Left ventricle myocardium inferior (tissue), 1 donor: ENCODE measurements around the gene TMEM19. TPM values are rescaled to one million over a fixed set of nuclear protein-coding genes. Genes with fewer than 3 reads are reported as not detected.

Experiments
- DNase-seq: peaks from one replicate; pipeline ENCODE4 v3.0.0-alpha.2; 2020
- H3K27ac ChIP-seq: fragments of 200-600 bp; replicated peaks from 2 replicates; pipeline ENCODE4 v1.8.0; 2021
- H3K27me3 ChIP-seq: fragments of 200-600 bp; 2 replicates; pipeline ENCODE4 v1.8.0; 2021; ENCODE audit warnings: low read depth
- H3K36me3 ChIP-seq: fragments of 200-600 bp; 2 replicates; pipeline ENCODE4 v1.8.0; 2021
- H3K4me1 ChIP-seq: fragments of 200-600 bp; 2 replicates; pipeline ENCODE4 v1.8.0; 2021
- H3K4me3 ChIP-seq: fragments of 200-600 bp; 2 replicates; pipeline ENCODE4 v1.8.0; 2021; ENCODE audit warnings: mild to moderate bottlenecking, moderate library complexity
- H3K9me3 ChIP-seq: fragments of 200-600 bp; replicated peaks from 2 replicates; pipeline ENCODE4 v1.8.0; 2021
- CTCF ChIP-seq: fragments of 200-600 bp; IDR thresholded peaks from 2 replicates; pipeline ENCODE4 v1.8.0; 2021; ENCODE audit warnings: antibody characterized with exemption, mild to moderate bottlenecking, borderline replicate concordance
- intact Hi-C: fragments of 100-400 bp; cut with micrococcal nuclease; formaldehyde crosslinking; loops from one replicate; pipeline ENCODE4 v1.11.0; 2022
- total RNA-seq: library from RNA; stranded (reverse); fragmentation: NEBNext Ultra II Directional; extraction: Animal tissue kit (Norgen Biotek cat#: 25700); gene quantifications from one replicate; pipeline ENCODE4 v1.2.1, GENCODE V29; 2021
- donor health status: DM: no; HTN: yes; CAD: no; lungs with severe emphysema.

TMEM19 gene
- total RNA-seq, 1 donor from 2014 or later, result 25.1 TPM

GRCh38 chr12:71656740-71657139 lies 29.1 kb upstream of the TMEM19 start:
- Histone ChIP-seq H3K36me3 (peaks cover 68% of the 10 kb centered on the region), H3K4me1 (peaks cover 60% of the 10 kb centered on the region), H3K4me3 (no peak overlapping the region), H3K27me3 (no peaks in the 10 kb centered on the region), H3K9me3 (peaks cover 12% of the 10 kb centered on the region), H3K27ac (no peak overlapping the region)
- intact Hi-C loops, result no loop called here
- no peak for DNase-seq
- TF ChIP-seq CTCF, result no peak

- peaks cover 62% of the 10 kb centered on the region for H3K4me1 ChIP-seq
- H3K36me3 ChIP-seq, result peaks cover 33% of the 10 kb centered on the region
- no peak for TF ChIP-seq CTCF
- peak overlapping the region; percentile 95 for H3K27ac ChIP-seq
- DNase-seq, result no peak
- intact Hi-C loops, result no loop called here
- peak overlapping the region; percentile 82 for H3K4me3 ChIP-seq
- no peaks in the 10 kb centered on the region for H3K27me3 ChIP-seq
- H3K9me3 ChIP-seq, result no peaks in the 10 kb centered on the region
Measured at GRCh38 chr12:71661977-71662530, 23.8 kb upstream of the TMEM19 start.

- Histone ChIP-seq H3K4me1 (peaks cover 57% of the 10 kb centered on the region), H3K27ac (peak overlapping the region; percentile 95), H3K36me3 (peaks cover 23% of the 10 kb centered on the region), H3K4me3 (peak overlapping the region; percentile 82), H3K9me3 (no peaks in the 10 kb centered on the region), H3K27me3 (no peaks in the 10 kb centered on the region)
- intact Hi-C loops, result no loop called here
- peak; percentile 49 for DNase-seq
- TF ChIP-seq CTCF, result no peak
Measured at GRCh38 chr12:71662849-71663560, 22.9 kb upstream of the TMEM19 start.

GRCh38 chr12:71663561-71664410 lies 22.1 kb upstream of the TMEM19 start, which contains the start of the genes THAP2 and ZFC3H1:
Gene THAP2 (plus strand): TSS chr12:71664301. CDS start chr12:71664510, 209 bp downstream.
Gene ZFC3H1 (minus strand): TSS chr12:71663848. CDS start chr12:71663610, 238 bp downstream.
- intact Hi-C loops, result no loop called here
- TF ChIP-seq CTCF, result peak; percentile 44
- Histone ChIP-seq H3K4me1 (peaks cover 57% of the 10 kb centered on the region), H3K9me3 (no peaks in the 10 kb centered on the region), H3K4me3 (peak within 1 kb of the TSS; percentile 82), H3K27me3 (no peaks in the 10 kb centered on the region), H3K27ac (peak within 1 kb of the TSS; percentile 95), H3K36me3 (peaks cover 15% of the 10 kb centered on the region)
- peak; percentile 92 for DNase-seq

- no peaks in the 10 kb centered on the region for H3K9me3 ChIP-seq
- H3K4me1 ChIP-seq, result peaks cover 57% of the 10 kb centered on the region
- no peak for DNase-seq
- no peak for TF ChIP-seq CTCF
- H3K27me3 ChIP-seq, result no peaks in the 10 kb centered on the region
- peaks cover 8% of the 10 kb centered on the region for H3K36me3 ChIP-seq
- peak overlapping the region; percentile 95 for H3K27ac ChIP-seq
- H3K4me3 ChIP-seq, result peak overlapping the region; percentile 82
- intact Hi-C loops, result no loop called here
Measured at GRCh38 chr12:71664411-71665089, 21.3 kb upstream of the TMEM19 start.
